Dermis blood vessel endothelial cell (primary cell): ENCODE results near the gene GAB2. TPM values are rescaled to one million over a fixed set of nuclear protein-coding genes. Genes with fewer than 3 reads are reported as not detected.
"Not testable (repeated sequence)": the region's sequence is repeated elsewhere in the genome, so short reads cannot be mapped to it uniquely, and the experiment has no call there.

Source experiments
- DNase-seq: peaks from one replicate; pipeline ENCODE4 v3.0.0; 2010
- total RNA-seq: library from RNA; depleted of rRNA; stranded (reverse); fragments of >200 nt; gene quantifications from 2 replicates; pipeline ENCODE4 v1.2.3, GENCODE V29; 2014

GAB2 gene
- total RNA-seq, 1 donor from 2014 or later = 19.4 TPM

- no peak for DNase-seq
These were observed 173.5 kb downstream of the GAB2 start for GRCh38 chr11:78244080-78244479.

GRCh38 chr11:78241475-78241874, 176.1 kb downstream of the GAB2 start:
- no peak for DNase-seq

DNA sequence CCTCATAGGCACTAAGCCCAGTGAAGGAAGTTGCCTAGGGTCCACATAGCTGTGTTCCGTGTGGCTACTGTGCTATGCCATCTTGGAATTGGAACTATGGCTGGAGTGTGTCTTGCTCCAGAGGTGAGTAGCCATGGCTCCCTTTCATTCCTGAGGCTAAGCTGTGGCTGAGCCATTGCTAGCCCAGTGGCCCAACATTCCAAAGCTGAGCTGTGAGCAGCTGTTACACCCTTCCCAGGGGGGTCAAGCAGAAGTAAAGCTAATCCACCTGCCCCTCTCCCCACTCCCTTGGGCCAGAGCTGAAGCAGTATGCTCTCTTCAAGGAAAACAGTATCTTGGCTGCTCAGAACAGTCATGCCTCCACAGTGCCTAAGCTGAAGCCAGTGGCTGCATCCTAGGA, 177.8 kb downstream of the GAB2 start:
- DNase-seq = no peak

DNA sequence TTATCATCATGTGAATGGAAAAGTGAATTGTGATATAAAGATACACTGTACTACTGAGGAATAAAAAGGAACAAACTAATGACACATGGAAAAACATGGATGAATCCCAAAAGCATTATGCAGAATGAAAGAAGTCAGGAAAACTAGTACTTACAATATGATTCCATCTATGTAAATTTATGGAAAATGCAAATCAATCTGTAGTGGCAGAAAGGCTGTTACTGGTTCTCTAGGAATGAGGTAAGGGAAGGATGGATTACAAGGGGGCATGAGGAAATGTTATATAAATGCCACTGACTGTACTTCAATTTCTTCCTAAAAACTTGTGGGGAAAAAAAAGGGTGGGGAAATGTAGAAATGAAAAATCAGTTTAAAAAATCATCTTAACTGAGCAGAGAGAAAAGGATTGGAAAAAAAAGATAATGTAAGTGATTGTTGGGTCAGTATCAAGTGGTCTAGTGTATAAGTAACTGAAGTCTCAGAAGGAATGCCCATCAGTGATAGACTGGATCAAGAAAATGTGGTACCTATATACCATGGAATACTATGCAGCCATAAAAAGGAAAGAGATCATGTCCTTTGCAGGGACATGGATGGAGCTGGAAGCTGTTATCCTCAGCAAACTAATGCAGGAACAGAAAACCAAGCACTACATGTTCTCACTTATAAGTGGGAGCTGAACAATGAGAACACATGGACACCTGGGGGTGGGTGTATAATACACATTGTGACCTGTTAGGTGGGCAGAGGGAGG, 180.2 kb downstream of the GAB2 start:
- no peak for DNase-seq

- no peak for DNase-seq
These were observed 183.6 kb downstream of the GAB2 start for GRCh38 chr11:78234006-78234405.

GRCh38 chr11:78233046-78233445, 184.6 kb downstream of the GAB2 start:
- DNase-seq = not testable (repeated sequence)

DNA sequence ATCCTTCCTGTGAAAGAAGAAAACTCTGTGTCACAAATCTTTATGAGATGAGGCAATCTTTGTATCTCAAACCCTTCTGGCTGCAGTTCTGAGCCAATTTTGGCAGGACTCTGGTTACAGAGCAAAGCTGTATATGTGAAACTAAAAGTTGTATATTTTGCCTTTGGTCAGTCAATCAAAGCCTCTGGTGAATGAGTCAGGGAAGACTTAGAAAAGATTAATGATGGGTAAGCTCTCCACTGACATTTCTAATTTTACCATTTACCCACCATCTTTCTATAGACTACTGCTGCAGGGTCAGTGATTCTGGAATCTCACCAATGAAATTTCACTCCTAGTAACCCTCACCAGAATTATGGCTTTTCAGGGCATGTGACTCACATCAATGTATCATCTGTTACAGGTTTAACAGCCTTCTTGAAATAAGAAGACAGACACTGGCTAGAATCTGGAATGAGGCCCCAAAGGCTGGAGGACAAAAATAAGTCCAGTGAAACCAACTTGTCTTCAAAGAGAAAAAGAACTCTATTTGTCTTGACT, 185.6 kb downstream of the GAB2 start:
- DNase-seq = no peak

- no peak for DNase-seq
These were observed 187.3 kb downstream of the GAB2 start for GRCh38 chr11:78230161-78230877.

DNA sequence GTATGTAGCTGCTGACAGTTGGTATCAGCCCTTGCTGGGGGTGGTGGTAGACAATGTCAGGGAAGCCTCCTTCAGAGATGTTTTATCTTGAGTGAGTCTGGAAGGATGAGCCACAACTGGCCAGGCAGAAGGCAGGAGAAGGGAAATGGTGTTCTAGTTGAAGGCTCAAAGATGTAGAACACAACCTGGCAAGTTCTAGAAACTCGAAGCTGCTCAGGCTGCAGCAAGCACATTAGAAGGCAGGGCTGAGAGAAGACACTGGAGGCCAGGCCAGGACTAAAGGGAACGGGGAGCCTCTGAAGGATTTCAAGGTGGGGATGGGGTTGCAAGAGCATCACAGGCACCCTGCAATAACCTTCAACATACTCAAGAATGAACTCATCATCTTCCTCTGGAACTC, 188.5 kb downstream of the GAB2 start:
- DNase-seq = no peak

DNA sequence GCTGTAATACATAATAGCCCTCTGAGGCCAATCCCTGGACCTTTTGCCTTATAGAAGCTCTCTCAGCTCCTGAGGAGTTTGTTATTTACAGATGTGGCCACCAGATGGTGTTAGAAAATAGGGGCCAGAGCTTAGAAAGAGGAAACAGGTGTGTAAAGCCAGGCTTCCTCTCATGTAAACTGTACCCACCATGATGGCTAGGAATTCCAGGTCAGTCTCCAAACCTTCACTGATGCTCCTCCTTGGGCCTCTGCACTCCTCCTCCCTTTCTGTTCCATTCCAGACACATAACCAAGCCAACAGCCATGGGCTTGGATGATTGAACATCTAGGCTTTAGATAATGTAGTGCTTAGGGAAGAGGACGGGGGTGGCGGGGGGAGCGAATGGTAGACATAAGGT, 189.2 kb downstream of the GAB2 start:
- DNase-seq = peak; percentile 87

GRCh38 chr11:78227921-78228320, 189.7 kb downstream of the GAB2 start:
- no peak for DNase-seq

GRCh38 chr11:78226684-78227680, 190.6 kb downstream of the GAB2 start:
- DNase-seq = no peak

GRCh38 chr11:78224906-78225420, 192.7 kb downstream of the GAB2 start:
- no peak for DNase-seq

- DNase-seq = no peak
These were observed 193.1 kb downstream of the GAB2 start for GRCh38 chr11:78224506-78224905.

- no peak for DNase-seq
These were observed 194.2 kb downstream of the GAB2 start for GRCh38 chr11:78223320-78223954.

DNA sequence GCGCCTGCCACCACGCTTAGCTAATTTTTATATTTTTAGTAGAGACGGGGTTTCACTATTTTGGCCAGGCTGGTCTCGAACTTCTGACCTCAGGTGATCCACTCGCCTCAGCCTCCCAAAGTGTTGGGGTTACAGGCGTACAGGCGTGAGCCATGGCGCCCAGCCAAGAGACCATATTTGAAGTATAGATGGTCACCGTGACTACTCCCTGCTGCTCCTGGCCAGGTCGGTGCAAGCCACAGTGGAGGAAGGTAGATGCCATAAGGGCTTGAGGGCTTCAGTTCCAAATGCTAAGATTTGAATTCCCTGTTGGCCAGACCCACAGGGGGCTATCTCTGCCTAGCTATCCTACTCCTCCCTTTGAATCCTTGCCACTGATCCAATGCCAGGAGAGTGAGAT, 194.9 kb downstream of the GAB2 start:
- not testable (repeated sequence) for DNase-seq

DNA sequence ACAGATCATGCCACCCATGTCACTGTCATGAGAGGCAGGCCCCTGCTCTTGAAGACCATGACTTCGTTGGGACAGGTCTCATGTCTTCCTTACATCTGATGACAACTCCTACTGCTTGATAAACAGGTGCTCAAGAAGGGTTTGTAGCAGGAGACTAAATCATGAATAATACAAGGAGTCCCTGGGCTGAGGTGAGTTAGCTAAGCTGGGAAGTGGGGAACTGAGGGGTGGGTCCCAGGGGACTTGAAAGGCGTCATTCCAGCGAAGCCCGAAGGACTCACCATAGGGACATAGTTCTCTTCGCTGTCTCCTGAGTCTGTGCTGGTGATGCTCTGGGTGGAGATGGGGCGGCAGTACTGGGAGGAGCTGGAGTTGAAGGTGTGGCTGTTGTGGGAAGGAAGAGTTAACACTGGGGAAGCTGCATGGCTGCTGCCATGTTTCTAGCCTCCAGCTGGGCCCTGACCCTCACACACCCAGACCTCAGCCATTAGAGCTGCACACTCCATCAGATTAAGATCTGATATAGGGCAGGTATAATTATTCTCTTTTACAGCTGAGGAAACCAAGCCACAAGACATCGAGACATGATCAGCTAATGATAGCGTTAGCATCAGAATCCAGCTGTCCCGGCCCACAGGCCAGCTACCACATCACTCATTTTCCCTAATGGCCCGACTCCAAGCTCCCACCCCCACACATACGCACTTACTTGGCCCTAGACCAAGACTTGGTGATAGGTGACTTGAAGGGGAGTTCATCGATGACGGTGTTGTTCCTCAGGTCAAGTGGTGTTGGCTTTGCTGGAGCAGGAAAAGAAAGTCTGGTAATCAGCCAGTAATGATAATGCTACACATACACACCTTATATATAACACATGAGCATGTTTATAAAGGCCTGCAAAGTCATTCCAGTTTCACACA, 196.0 kb downstream of the GAB2 start:
- no peak for DNase-seq

- no peak for DNase-seq
These were observed 197.1 kb downstream of the GAB2 start for GRCh38 chr11:78220218-78221157.

GRCh38 chr11:78219493-78220217, 198.0 kb downstream of the GAB2 start:
- no peak for DNase-seq
